GM19324 (cell line): ENCODE data around the gene AHNAK.
A peak's percentile ranks its signal among the peaks of the same experiment; 100 is the strongest.
"Not testable (repeated sequence)": the region's sequence is repeated elsewhere in the genome, so short reads cannot be mapped to it uniquely, and the experiment has no call there.

Source experiments
- ATAC-seq: cut with Tn5 transposase; IDR thresholded peaks from one replicate; pipeline ENCODE4 v1.9.1; 2021; ENCODE audit warnings: mild to moderate bottlenecking, moderate library complexity; ENCODE audit not compliant: unreplicated experiment, low FRiP score

AHNAK gene

DNA sequence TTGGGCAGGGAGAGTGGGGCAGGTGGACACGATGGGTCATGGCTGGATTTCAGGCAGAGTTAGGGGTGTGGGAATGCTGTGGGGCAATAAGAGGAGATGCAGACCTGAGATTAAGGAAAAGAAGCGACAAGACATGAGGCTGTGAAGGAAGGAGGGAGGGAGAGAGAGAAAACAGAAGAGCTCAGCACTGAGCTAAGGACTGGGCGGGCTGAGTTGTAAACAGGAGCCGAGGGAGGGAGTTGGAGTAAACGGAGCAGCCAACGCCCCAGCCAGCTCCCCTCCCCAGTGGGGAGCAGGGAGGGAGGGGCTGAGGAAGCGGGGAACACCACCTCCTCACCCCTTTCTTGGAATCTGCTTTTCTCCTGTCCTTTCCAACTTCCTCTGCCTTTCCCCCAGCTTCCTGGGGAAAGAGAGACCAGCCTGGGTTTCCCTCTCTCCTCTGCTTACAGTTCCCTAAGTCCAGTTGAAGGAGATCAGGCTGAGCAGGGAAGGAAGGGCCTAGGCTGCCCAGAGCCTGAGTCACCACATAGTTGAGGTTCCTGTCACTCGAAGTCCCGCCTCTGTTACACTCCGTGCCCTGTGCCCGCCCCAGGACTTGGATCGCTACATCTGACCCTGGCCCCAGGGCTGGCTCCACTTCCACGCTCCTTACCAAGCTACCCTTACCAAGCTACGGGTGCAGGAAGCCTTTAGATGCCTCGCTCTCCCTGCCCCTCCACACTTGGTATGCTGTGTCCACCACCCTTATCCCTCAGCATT lies 6.7 kb upstream of the AHNAK start:
- ATAC-seq: no peak

DNA sequence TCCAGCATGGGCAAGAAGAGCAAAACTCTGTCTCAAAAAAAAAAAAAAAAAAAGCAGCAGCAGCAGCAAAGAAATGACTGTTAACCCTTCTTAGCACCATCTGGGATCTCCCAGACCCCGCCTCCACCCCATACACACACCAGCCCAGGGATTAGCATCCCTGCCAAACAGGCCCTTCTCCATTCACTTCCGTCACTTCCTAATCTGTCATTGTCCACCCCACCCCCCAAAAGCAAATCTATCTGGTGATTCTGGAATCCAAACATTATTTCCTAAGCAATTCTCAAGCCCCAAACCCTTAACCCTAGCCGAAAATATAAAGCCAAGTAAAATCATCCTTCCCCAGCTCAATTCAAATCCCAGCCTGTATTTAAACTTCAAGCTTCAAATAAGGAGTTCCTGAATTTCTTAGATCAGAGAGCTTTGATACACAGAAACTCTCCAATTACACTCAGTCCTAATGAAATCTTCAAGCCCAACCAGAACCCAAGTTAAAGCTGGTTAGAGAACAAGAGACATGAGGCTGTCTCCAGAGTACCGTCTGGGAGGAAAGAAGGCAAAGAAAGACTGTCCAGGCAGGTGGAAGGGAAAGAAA lies 6.0 kb upstream of the AHNAK start:
- no peak for ATAC-seq

DNA sequence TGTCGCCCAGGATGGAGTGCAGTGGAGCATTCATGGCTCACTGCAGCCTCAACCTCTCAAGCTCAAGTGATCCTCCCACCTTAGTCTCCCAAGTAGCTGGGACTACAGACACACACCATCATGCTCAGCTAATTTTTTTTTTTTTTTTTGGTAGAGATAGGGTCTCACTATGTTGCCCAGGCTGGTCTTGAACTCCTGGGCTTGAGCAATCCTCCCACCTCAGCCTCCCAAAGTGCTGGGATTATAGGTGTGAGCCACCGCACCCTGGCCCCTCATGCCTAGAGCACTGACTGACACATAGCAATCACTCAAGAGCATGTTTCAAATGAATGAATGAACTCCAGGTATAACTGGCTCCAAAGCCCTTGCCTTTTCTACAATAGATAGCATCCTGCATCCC lies 3.9 kb upstream of the AHNAK start:
- ATAC-seq: not testable (repeated sequence)

DNA sequence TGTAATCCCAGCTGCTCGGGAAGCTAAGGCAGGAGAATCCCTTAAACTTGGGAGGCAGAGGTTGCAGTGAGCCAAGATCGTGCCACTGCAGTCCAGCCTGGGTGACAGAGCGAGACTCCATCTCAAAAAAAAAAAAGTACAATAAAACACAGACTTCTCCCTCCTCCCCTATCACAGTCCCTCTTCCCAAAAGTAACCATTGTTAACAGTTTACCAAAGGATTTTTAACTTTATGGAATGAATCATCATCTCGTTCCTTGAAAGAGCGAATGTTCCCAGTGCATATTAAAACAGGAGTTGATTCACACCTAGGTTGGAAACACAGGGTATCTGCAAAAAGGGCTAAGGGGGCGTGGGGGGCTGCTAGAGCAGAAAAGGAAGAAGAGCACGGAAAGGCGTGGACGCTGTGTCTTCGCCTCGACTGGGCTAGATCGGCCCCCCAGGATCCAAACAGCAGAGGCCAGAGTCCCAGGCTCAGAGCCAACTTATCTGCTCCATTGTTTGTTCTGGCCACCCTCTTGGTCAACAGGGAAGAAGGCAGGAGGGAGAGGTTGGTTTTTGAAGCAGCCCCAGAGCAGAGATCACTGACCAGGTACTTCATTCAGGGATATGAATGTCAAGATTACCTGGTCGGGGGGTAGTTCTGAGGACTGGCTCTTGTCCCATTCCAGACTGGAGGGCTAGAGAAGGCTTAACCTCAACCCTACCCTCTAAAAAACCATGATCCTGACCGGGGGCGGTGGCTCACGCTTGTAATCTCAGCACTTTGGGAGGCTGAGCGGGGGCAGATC lies 2.1 kb upstream of the AHNAK start:
- ATAC-seq: no peak

DNA sequence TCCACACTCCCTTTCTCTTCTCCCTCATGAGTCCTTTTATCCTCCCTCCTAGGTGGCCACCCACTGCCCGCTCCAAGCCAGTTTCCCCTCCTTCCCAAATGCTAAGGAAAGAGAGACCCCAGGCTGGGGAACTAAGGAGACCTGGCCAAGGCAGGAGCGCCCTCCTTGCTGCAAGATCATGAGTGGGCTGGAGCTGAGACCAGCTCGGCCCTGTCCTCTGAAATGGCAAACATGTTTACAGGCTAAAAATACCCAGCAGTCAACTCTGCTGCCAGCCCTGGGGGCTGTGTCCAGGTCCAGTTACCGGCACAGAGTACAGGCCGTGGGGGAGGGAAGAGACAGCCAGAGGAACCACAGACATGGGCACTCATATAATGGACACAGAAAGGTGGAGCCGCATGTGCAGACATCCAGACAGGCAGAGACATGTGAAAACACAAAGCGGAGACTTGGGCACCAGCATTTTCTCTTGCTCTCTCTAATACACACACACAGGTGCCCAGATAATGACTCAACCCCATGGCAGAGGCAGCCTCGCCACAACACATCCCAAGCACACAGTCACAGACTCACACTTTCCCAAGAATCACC lies 1.2 kb upstream of the AHNAK start:
- ATAC-seq: no peak

DNA sequence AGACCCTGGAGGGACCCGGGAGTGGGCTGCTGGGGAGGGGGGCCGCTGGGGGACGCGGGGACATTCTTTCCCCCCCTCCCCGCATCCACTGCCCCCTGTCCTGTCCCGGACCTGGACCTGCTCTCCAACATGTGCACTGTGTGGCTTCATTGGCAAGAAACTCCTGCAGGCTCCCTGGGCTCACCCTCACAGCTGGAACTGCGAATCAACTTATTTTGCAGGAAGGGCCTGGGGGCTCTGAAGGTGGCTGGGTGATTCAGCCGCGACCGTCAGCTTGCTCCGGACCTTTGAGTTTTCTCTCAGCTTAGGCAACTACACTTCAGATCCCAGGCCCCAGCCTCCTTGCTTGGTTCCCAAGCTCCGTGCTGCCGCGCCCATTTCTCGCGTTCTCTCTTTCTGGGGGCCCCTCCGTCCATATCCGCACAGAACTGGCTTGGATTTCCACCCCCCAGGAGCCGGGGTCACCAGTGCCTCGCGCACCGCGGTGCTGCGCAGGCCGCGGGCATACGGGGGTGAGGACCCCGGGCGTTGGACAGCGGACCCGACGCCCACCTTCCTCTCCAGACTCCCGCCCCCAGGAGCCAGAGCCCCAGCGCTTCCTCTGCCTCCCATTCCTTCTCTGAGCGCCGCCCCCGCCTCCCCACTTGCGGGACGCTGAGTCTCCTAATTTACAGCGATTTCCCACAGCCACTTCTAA lies 471 bp upstream of the AHNAK start:
- ATAC-seq: no peak

DNA sequence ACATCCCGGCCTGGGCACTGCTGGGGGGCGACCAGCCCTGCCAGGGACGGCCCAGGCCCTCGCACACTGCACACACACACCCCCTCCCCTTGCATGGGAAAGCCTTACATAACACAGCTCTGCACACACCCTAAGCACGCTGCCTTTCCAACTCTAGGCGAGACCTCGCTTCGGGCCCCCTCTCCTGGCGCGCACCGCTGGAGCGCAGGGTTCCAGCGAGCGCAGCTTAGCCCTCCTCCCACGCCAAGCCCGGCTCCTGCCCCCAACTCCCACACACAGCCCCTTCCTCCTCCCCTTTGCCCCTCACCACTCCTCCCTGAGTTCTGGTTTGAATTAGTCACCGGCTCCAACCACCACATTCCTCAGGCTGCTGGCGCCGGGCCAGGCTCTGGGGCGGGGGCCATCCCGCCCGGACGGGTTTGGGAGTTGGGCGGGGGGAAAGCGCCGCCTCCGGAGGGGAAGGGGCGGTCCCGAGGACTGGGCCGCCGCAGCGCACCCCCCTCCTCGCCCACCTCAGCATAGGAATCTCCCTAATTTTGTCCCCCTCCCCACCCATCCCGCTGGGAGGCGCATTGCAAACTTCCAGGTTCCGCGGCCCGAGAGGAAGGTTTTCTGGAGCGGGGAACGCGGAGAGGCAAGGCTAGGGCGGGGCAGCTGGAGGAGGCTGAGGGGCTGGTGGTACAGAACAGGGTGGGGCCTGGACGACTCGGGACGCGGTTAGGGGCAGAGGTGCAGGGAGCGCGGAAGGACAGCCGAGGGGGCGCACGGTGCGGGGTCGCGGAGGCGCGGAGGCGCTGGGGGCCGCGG lies 966 bp downstream of the AHNAK start:
- no peak for ATAC-seq

DNA sequence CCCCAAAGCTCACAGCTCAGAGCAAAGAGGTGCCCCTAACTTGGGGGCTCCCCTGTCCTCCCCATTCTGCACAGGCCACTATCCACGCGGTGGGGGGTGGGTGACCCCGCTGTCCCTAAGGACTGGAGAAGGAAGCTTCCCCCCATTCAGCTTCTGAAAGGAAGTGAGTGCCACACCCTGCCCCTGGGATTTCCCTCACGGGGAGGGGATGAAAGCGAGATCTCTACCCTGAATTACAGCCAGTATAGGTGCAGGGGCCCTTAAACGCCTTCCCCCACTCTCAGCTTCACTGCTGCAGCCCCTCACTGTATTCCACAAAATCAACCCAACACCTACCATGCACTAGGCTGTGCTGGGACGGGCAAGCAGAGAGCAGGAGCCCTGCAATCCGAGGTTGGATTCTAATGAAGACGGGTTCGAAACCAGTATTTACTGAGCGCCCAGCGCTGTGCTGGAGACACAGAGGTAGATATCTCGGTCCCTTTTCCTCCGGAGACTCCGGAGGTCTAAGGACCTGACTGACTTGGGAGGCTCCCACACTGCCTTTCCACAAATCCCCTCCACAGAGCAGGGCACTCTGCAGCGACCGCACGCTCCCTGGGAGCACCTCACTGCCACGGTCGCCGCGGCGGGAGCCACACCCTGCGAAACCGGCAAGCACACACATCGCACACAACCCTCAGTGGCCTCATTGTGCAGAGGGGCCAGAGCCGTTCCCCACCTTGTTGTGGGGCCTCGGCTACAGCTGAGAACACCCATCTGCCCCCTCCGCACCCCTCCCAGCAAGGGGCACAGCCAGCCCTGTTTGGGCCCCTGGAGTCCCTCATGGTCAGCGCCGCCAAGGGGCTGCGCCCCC lies 1.8 kb downstream of the AHNAK start:
- ATAC-seq: no peak

DNA sequence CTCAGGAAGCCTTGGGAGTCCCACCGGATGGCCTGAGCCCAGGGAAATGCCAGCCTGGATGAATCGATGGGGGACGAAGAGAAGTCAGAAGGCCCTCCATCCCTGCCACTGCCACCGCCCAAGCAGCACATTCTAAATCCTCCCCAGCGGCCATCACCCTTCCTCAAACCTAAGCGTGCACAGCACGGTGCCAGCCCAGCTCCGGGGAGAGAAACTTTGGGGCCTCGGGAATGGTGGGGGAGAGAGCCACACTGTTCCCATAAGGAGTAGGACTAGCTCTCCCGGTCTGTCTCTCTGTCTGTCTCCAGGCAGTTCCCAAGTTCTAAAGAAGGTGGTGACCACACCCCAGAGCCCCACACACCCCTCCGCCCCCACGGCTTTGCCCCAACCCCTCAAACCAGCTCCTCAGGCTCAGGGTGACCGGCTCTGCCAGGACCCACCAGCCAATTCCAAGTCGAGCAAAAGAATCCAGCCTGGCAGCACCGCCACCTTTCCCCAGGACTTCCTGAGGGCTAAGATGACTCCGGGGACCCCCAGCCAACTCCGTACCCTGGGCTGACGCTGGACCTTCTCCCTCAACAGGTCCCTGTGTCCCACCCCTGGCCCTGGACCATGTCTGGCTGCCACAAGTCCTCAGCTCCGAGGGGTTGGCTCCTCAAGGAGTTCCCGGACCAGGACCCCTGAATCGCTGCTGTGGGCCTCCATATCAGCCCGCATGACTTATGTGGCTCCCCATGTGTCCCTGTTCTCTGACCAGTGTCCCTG lies 2.7 kb downstream of the AHNAK start:
- no peak for ATAC-seq

DNA sequence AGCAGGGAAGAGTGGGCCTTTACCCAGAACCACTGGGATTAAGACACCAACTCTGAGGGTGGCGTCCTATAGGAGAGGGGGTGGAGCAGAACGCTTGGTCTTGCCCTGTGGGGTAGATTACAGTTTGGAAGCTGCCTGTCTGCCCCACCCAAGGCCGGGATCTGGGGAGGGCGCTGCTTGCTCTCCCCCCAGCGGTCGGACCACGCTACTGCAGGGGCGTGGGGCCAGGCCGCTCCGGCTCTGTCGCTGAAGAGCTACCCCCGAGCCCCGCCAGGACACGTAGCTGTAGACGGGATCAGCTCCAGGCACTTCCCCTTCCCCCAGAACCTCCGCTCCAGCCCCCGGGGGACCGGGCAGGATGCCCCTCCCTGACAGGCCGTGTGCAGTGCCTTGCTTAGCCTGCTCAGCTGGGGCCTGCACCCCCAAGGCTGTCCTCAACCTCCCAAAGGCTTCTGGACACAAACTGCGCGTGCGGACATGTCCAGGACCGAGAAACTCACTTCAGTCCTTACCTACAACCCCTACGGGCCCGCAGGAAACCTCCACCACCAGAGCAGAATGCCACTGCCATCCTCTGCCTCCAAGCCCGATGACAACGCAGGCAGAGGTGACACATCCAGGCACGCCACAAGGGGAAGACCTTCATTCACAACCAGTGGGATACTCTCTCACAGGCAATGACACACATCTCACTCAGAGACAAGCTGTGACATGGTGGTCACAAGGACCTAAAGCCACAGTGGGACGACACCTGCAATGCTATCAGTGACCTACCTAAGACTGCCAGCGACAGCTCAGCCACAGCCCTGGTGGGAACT lies 3.6 kb downstream of the AHNAK start:
- peak; percentile 27 for ATAC-seq

DNA sequence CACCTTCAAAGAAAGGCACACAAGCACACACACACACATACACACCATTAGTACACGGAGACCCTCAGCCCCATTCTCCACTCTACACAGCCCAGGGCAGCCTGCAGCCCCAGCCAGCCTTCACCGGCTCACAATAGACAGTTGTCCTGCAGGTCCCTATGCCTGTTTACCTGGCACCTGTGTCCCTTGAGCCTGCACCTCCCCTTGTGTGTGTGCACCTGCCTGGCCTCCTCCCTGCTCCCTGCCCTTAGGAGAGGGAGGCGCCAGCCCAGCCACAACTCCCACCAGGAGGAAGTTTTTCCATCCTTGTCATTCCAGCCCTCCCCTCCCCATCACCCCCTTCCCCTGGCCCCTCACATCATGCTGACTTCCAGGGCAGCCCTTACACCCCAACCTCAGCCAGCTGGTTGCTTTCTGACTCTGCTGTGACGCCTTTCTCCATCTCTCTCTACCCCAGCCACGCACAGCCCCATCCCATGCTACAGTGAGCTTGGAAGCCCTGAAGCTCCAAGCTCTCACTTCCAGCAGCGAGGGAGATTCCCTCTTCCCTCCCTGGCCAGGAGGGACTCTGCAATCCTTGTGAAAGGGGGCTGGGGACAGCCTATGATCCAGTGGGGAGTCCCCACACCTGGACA lies 4.4 kb downstream of the AHNAK start:
- ATAC-seq: no peak

DNA sequence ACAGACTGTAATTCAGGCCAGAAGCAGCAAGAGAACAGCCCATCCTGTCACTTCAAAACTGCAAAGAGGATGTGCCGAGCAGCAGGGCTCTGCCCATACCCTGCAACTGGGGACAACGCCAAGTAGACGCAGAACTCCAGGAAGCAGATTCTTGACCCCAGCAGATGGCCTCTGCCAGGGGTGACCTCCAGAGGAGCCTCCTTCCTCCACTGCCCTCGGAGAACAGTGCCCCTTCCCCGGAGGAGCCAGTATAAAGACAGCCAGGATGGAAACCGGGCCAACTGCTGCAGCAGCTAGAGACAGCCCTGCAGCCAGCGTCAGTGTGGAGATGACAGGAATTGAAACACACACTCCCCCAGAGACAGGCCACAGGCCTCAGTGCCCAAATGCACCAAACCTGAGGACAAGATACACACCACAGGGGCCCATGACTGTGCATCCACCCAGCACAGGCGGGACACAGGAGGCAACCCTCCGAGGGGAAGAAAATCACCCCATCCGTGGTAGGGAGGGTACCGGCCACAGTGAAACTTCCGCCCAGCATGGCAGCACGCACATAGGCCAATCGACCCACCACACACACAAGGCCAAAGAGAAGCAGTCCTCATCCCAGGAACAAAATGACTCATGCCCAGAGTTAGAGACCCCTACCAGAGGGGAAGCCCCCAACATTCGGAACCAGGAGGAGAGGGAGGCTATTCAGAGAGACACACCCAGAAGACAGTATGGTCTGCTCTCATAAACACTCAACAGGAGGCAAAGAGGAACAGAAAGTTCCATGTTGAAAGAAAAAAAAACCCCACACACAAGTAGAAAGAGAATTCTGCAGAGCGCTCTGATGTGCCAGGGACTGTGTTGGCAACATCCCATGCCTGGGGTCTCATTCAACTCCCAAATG lies 5.6 kb downstream of the AHNAK start:
- ATAC-seq: no peak

DNA sequence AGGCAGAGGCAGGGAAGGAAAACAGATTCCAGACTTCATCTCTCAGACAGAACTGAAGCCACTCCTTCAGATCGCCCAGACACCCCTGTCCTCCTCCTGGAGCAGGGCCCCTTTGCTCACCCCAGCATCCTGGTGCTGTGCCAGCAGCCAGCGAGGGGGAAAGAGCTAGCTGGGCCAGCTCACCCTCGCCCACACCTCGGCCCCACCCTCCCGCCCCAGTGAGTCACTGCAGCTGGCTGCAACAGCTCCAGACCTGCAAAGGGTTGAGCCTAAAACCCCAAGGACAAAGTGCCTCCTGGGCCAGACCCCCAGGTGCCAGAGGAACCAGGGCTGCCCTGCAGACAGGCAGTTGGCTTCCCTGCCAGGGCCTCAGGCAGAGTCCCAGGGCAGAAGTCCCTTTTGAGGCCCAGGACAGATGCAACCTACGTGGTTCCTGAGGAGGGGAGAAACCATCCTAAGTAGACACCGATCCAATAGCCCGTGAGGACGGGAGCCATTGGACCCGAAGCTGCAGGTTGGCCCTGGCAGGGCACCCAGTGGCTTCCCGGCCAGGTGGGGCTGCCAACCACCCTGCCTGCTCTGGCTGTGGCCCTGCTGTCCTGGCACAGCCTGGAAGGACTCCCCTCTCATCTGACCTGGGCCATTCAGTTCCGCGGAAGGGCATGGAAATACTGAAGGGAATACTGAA lies 7.2 kb downstream of the AHNAK start:
- no peak for ATAC-seq

DNA sequence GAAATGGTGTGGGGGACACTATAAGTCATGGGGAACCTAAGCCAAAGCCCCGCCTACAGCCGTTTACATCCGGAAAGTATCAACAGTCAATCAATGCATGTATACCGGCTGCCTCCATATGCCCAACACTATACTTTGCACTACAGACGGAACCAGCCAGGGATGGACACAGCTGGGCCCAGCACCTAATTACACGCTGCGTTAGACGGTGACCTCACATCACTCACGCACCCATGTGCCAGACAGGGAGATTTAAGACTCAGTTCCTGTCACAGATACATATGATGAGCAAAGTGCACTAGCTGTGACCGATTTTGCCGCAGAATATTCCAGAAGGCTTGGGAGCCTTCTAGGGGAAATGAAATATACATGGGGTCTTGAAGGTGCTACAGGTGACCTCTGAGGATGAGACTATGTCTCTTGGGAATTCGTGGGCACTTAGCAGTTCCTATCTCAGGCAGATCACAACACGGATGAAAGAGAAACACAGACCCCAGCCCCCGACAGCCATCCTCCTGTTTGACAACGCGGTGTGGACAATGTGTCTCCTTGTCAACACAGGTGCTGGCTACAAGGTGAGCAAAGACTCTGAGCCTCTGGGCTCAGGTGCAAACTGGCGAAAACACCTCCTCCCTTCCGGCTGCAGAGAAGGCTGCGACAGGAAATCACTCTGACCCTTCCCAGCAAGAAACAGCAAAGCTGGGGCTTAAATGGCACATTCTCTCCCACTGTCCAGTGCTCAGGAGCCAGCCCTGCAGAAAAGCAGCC lies 8.0 kb downstream of the AHNAK start:
- ATAC-seq: no peak
